Ectodermal cell (in vitro differentiated cells): Measurements from ENCODE around the gene RAB25.
A peak's percentile ranks its signal among the peaks of the same experiment; 100 is the strongest.
"Not testable (repeated sequence)": the region's sequence is repeated elsewhere in the genome, so short reads cannot be mapped to it uniquely, and the experiment has no call there.

Source experiments
- H3K27ac ChIP-seq: 2 replicates; pipeline ENCODE4 v1.7.0; 2013; ENCODE audit warnings: mild to moderate bottlenecking, low read depth, low read length; ENCODE audit not compliant: insufficient read depth, poor library complexity, severe bottlenecking
- H3K27me3 ChIP-seq: 2 replicates; pipeline ENCODE4 v1.7.0; 2013; ENCODE audit warnings: mild to moderate bottlenecking, low read length; ENCODE audit not compliant: insufficient read depth, control insufficient read depth, poor library complexity, severe bottlenecking
- H3K36me3 ChIP-seq: one replicate; pipeline ENCODE4 v1.7.0; 2013; ENCODE audit warnings: low read length; ENCODE audit not compliant: control insufficient read depth, insufficient read depth
- H3K4me1 ChIP-seq: one replicate; pipeline ENCODE4 v1.7.0; 2013; ENCODE audit warnings: low read length; ENCODE audit not compliant: control insufficient read depth, insufficient read depth
- H3K4me3 ChIP-seq: 2 replicates; pipeline ENCODE4 v1.7.0; 2013; ENCODE audit warnings: low read depth, low read length, control low read depth; ENCODE audit not compliant: insufficient read depth
- H3K9me3 ChIP-seq: 2 replicates; pipeline ENCODE4 v1.7.0; 2013; ENCODE audit warnings: mild to moderate bottlenecking, low read length, moderate library complexity; ENCODE audit not compliant: control insufficient read depth
- WGBS, 2 experiments: methylation state at CpG; one replicate each; pipeline ENCODE4 v1.1.7; 2013; ENCODE audit warnings: missing lambda C conversion rate in 2 of 2; 5-methylcytosine and 5-hydroxymethylcytosine counted together

RAB25 gene

DNA sequence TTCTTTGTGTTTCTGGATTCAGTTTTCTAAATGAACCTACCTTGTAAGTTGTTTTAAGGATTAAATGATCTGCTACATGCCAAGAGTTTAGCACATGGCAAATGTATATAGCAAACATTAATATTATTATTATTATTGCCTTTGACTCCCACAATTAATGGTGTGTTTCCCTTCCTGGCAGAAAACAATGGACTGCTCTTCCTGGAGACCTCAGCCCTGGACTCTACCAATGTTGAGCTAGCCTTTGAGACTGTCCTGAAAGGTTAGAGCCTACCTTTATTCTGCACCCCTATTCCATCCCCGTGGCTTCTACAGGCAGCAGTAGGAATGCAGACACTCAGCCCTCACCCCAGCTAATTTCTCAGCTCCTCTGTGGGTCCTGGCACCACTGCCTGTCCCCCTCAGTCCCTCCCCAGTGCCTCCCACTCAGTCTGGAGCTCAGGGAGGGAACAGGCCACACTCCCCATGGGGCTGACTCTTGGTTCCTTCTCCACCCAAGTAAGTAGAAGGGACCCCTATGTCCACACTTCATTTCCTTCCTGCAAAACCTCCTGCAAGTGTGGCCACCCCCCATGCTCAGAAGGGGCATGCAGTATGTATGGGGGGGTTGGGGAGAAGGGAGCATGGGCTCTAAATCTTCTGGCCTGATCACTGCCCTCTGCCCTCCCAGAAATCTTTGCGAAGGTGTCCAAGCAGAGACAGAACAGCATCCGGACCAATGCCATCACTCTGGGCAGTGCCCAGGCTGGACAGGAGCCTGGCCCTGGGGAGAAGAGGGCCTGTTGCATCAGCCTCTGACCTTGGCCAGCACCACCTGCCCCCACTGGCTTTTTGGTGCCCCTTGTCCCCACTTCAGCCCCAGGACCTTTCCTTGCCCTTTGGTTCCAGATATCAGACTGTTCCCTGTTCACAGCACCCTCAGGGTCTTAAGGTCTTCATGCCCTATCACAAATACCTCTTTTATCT lies 8.8 kb downstream of the RAB25 start:
- no peak overlapping the region for H3K27ac ChIP-seq
- no peaks in the 10 kb centered on the region for H3K27me3 ChIP-seq
- peaks cover 46% of the 10 kb centered on the region for H3K4me1 ChIP-seq
- no peaks in the 10 kb centered on the region for H3K9me3 ChIP-seq
- 93% methylated on average over 3 of the region's 3 CpGs for WGBS, 2 experiments
- H3K4me3 ChIP-seq, result no peak overlapping the region
- H3K36me3 ChIP-seq, result peaks cover 6% of the 10 kb centered on the region

DNA sequence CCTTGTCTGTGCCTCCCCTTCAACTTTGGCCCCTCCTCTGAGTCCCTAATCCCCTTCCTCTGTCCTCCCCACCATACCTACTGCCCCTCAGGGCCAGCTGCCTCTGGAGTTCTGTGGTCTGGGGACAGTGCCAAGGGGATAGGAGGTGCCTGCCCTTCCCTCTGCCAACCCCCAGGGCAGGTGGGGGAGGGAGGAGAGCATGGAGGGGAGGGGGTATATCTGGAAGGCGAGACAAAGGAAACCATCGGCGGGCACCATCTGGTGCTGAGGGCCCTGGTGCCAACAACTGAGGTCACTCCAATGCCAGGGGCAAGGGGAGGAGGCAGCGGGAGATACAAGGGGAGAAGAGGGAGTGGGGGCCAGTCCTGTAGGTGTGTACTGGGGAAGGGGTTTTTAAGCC lies 9.6 kb downstream of the RAB25 start:
- H3K36me3 ChIP-seq, result peaks cover 8% of the 10 kb centered on the region
- H3K4me1 ChIP-seq, result peaks cover 47% of the 10 kb centered on the region
- no peaks in the 10 kb centered on the region for H3K27me3 ChIP-seq
- no peak overlapping the region for H3K27ac ChIP-seq
- H3K9me3 ChIP-seq, result no peaks in the 10 kb centered on the region
- no peak overlapping the region for H3K4me3 ChIP-seq
- 82 to 87% methylated on average over 4 of the region's 4 CpGs for WGBS, 2 experiments

DNA sequence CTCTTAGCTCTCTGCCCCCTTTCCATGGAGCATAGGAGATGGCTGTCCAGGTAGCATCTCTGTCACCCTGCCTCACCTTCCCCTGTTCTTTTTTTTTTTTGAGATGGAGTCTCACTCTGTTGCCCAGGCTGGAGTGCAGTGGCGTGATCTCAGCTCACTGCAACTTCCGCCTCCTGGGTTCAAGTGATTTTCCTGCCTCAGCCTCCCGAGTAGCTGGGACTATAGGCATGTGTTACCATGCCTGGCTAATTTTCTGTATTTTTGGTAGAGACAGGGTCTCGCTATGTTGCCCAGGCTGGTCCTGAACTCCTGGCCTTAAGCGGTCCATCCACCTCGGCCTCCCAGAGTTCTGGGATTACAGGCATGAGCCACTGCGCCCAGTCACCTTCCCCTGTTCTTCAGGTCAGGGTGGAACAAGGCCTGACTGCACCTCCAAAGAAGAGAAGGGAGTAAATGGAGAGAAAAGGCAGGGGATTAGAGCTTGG lies 10.4 kb downstream of the RAB25 start:
- WGBS, 2 experiments, result 91 to 94% methylated on average over 7 of the region's 7 CpGs
- H3K27me3 ChIP-seq, H3K9me3 ChIP-seq, H3K27ac ChIP-seq, H3K4me3 ChIP-seq: not testable (repeated sequence)
- peaks cover 48% of the 10 kb centered on the region for H3K4me1 ChIP-seq
- H3K36me3 ChIP-seq, result peaks cover 12% of the 10 kb centered on the region

DNA sequence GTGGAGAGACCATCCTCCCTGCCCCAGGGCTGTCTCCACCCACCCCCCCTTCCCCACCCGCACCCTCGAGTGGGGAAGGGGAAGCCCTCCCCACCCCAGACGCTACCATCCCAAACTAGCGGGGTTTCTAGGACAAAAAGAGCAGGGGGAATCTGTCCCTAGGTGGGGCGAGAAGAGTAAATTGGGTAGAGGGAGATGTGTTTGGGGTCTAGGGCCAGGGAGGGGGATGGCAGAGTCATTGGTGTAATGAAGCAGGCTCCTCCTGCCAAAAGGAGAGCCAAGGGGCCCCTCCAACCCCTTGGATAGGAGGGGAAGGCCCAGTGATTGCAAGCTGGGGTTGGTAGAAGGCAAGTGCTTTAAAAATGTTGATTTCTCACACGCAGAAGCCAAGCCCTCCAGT lies 11.3 kb downstream of the RAB25 start:
- WGBS, 2 experiments, result 59 to 68% methylated on average over 3 to 6 of the region's 6 CpGs
- peaks cover 56% of the 10 kb centered on the region for H3K4me1 ChIP-seq
- no peak overlapping the region for H3K4me3 ChIP-seq
- no peaks in the 10 kb centered on the region for H3K27me3 ChIP-seq
- H3K27ac ChIP-seq, result no peak overlapping the region
- H3K9me3 ChIP-seq, result no peaks in the 10 kb centered on the region
- H3K36me3 ChIP-seq, result peaks cover 19% of the 10 kb centered on the region

DNA sequence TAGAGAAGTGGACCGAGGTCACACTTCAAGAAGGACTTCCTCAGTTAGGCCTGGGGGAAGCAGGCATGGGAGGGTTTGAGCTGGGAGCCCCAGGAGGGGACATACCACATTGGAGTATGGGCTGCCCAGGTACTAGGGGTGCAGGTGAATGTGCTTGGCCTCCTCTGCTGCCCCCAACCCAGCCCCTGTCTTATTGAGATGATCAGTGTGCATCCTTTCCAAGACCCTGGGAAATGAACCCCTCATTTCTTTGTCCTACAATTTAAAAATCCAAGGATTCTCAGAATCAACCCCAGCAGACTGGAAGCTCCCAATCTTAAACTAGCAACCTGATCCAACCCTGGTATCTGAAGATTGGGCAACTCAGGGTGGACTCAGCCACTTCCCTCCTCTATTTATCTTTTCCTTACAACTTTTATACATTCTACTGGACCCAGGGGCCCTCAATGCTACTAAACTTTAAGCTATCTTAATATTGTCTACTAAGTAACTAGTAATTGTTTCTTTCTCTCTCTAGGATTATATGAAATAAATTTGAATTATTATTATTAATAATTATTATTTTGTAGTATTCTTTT lies 12.2 kb downstream of the RAB25 start:
- peaks cover 22% of the 10 kb centered on the region for H3K36me3 ChIP-seq
- peaks cover 65% of the 10 kb centered on the region for H3K4me1 ChIP-seq
- no peak overlapping the region for H3K4me3 ChIP-seq
- peak overlapping the region; percentile 22 for H3K27ac ChIP-seq
- WGBS, 2 experiments, result 0 to 2% methylated on average over 1 of the region's 1 CpG
- no peaks in the 10 kb centered on the region for H3K9me3 ChIP-seq
- no peaks in the 10 kb centered on the region for H3K27me3 ChIP-seq

DNA sequence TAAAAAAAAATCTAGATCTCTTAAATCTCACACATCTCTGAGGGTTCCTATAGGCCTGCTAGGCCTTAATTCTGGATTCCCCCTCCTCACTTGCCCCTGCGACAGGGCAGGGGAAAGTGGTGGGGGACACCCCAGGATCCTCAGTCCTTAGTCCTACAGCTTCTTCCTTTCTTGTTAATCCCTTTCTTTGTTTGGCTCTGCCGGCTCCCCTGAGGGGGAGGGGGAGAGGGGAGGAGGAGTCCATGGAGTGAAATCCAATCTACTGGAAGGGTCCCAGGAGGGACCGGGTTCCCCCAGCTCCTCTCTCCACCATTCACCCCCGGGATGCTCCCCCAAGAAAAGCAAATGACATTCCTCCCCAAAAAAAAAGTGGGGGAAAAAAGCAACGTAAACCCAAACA lies 12.8 kb downstream of the RAB25 start:
- peaks cover 22% of the 10 kb centered on the region for H3K36me3 ChIP-seq
- H3K9me3 ChIP-seq, result no peaks in the 10 kb centered on the region
- peaks cover 71% of the 10 kb centered on the region for H3K4me1 ChIP-seq
- 0% methylated on average over 3 to 4 of the region's 5 CpGs for WGBS, 2 experiments
- peak overlapping the region; percentile 22 for H3K27ac ChIP-seq
- H3K4me3 ChIP-seq, result no peak overlapping the region
- no peaks in the 10 kb centered on the region for H3K27me3 ChIP-seq

DNA sequence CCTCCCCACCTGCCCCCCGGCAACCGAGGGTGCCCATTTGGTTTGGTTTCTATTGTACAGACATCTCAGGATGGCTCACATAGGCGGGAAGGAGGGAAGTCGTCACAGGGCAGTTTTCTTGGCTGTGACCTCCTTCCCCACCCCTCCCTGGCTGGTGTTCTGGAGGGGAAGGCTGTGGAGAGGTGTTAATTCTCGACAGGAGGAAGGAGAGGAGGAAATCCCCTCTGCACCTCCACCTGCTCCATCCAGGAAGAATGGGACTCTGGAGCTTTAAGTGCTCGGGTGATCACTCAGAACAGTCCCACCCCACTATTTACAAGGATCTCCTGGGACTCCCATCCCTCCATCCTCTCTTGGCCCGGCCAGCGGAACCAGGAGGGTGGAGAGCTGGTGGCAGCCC lies 13.7 kb downstream of the RAB25 start:
- H3K4me3 ChIP-seq, result peak overlapping the region; percentile 14
- H3K9me3 ChIP-seq, result no peaks in the 10 kb centered on the region
- H3K27me3 ChIP-seq, result no peaks in the 10 kb centered on the region
- H3K36me3 ChIP-seq, result peaks cover 22% of the 10 kb centered on the region
- H3K4me1 ChIP-seq, result peaks cover 80% of the 10 kb centered on the region
- 34 to 49% methylated on average over 5 to 6 of the region's 8 CpGs for WGBS, 2 experiments
- H3K27ac ChIP-seq, result peak overlapping the region; percentile 56

DNA sequence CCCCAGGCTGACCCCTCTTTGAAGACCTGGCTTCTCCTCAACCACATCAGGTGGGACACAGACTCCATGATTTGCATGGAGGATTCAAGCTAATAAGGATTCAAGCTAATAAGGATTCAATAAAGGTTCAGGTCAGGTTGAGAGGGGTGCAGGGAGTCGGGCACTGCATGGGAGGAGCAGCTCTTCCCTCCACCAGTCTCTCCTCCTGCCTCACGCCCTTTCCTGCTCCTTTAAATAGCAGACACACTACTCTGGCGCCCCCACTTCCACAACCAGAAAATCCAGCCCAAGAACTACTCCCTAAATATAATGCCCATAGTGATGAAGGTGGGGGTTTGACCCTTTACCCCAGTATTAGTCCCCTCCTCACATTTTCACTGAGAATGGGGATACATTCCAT lies 14.2 kb downstream of the RAB25 start:
- H3K27ac ChIP-seq, result peak overlapping the region; percentile 56
- no peaks in the 10 kb centered on the region for H3K27me3 ChIP-seq
- peak overlapping the region; percentile 14 for H3K4me3 ChIP-seq
- peaks cover 77% of the 10 kb centered on the region for H3K4me1 ChIP-seq
- WGBS, 2 experiments, result 41 to 69% methylated on average over 2 to 3 of the region's 3 CpGs
- H3K36me3 ChIP-seq, result peaks cover 22% of the 10 kb centered on the region
- H3K9me3 ChIP-seq, result no peaks in the 10 kb centered on the region

DNA sequence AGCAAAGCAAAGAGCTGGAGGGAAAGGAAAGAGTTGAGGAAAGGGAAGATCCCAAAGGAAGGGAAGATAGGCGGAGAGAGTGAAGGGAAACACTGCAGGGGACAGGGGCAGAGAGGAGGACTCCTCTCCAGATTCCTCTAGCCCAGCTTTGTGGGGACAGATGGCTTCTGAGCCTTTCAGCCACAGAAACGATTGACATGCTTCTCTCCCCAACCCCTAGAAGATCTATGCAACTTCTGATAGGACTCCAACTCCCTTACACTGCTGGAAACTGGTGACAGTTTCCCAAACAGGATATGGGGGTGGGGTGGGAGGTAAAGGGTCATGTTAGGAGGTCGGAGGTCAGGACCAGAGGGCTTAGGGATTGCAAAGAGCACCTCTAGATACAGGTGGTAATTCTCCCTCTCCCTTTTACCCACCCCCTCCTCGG lies 14.8 kb downstream of the RAB25 start:
- H3K27me3 ChIP-seq, result no peaks in the 10 kb centered on the region
- no peaks in the 10 kb centered on the region for H3K9me3 ChIP-seq
- H3K4me3 ChIP-seq, result no peak overlapping the region
- peaks cover 22% of the 10 kb centered on the region for H3K36me3 ChIP-seq
- H3K27ac ChIP-seq, result peak overlapping the region; percentile 66
- H3K4me1 ChIP-seq, result peaks cover 72% of the 10 kb centered on the region
- 30 to 36% methylated on average over 3 to 4 of the region's 4 CpGs for WGBS, 2 experiments
